PC-3 (cell line): ENCODE measurements around the gene SPATC1L. TPM values are rescaled to one million over a fixed set of nuclear protein-coding genes. Genes with fewer than 3 reads are reported as not detected.

Experiments used
- ATAC-seq: fragments of 200-7000 bp; cut with Tn5 transposase; 2 replicates; pipeline ENCODE4 v1.9.1; 2020; ENCODE audit warnings: mild to moderate bottlenecking, moderate library complexity
- BruUV-seq: library from RNA; stranded (reverse); fragments of 400-500 nt; replicated peaks from 2 replicates; lab custom pipeline; 2021; lab: Mats Ljungman, UMichigan
- CTCF ChIA-PET: fragments of 300-600 bp; sonication (Branson Sonifier 250); formaldehyde crosslinking; loops from one replicate; lab custom pipeline; 2022; ENCODE audit warnings: antibody characterized with exemption; lab: Charles Lee
- POLR2A ChIA-PET: fragments of 300-600 bp; sonication (Branson Sonifier 250); formaldehyde crosslinking; loops from one replicate; lab custom pipeline; 2022; ENCODE audit warnings: antibody characterized with exemption; ENCODE audit not compliant: unreplicated experiment; lab: Charles Lee
- DNase-seq: peaks from one replicate; pipeline ENCODE4 v3.0.0-alpha.2; 2015
- H2AFZ ChIP-seq: fragments of 300-600 bp; sonication (generic); 2 replicates; pipeline ENCODE4 v1.6.0; 2016; ENCODE audit warnings: antibody characterized with exemption, low read length
- H3F3A ChIP-seq: fragments of 300-600 bp; sonication (generic); one replicate; pipeline ENCODE4 v1.6.0; 2017; ENCODE audit warnings: antibody characterized with exemption, low read length, control low read depth, mild to moderate bottlenecking; ENCODE audit not compliant: unreplicated experiment
- H3K27ac ChIP-seq: fragments of 300-600 bp; sonication (generic); 2 replicates; pipeline ENCODE4 v1.5.1; 2016; ENCODE audit warnings: mild to moderate bottlenecking, low read length
- H3K27me3 ChIP-seq: fragments of 300-600 bp; sonication (generic); 2 replicates; pipeline ENCODE4 v1.6.1; 2016; ENCODE audit warnings: low read length, mixed read lengths
- H3K36me3 ChIP-seq: fragments of 300-600 bp; sonication (generic); 2 replicates; pipeline ENCODE4 v1.6.1; 2016; ENCODE audit warnings: low read depth, mixed run types, low read length, mixed read lengths
- H3K4me1 ChIP-seq: fragments of 300-600 bp; sonication (generic); 2 replicates; pipeline ENCODE4 v1.5.1; 2016; ENCODE audit warnings: low read length; ENCODE audit not compliant: insufficient read depth
- H3K4me2 ChIP-seq: fragments of 300-600 bp; sonication (generic); 2 replicates; pipeline ENCODE4 v1.6.0; 2016; ENCODE audit warnings: low read length
- H3K4me3 ChIP-seq: fragments of 300-600 bp; sonication (generic); 2 replicates; pipeline ENCODE4 v1.5.1; 2016; ENCODE audit warnings: mild to moderate bottlenecking, low read length, mixed read lengths
- H3K79me2 ChIP-seq: fragments of 300-600 bp; sonication (generic); 2 replicates; pipeline ENCODE4 v1.6.1; 2017; ENCODE audit warnings: low read length, mixed read lengths
- H3K9ac ChIP-seq: fragments of 300-600 bp; sonication (generic); 2 replicates; pipeline ENCODE4 v1.6.0; 2016; ENCODE audit warnings: mild to moderate bottlenecking, low read length
- H3K9me2 ChIP-seq: fragments of 300-600 bp; sonication (generic); replicated peaks from 2 replicates; pipeline ENCODE4 v1.6.1; 2016; ENCODE audit warnings: mixed run types, low read length, mixed read lengths
- H3K9me3 ChIP-seq: fragments of 300-600 bp; sonication (generic); 2 replicates; pipeline ENCODE4 v1.6.1; 2016; ENCODE audit warnings: low read length, mixed read lengths
- H4K20me1 ChIP-seq: fragments of 300-600 bp; sonication (generic); 2 replicates; pipeline ENCODE4 v1.6.1; 2016; ENCODE audit warnings: low read length, mixed read lengths
- EZH2 ChIP-seq: fragments of 300-600 bp; sonication (generic); IDR thresholded peaks from one replicate; pipeline ENCODE4 v1.6.1; 2017; ENCODE audit warnings: antibody characterized with exemption, mild to moderate bottlenecking, low read length; ENCODE audit not compliant: unreplicated experiment
- EZH2phosphoT487 ChIP-seq: fragments of 300-600 bp; sonication (generic); IDR thresholded peaks from 2 replicates; pipeline ENCODE4 v1.6.1; 2018; ENCODE audit warnings: mild to moderate bottlenecking, antibody characterized with exemption, low read length, borderline replicate concordance
- intact Hi-C: fragments of 100-400 bp; cut with micrococcal nuclease; formaldehyde crosslinking; loops from 2 replicates; pipeline ENCODE4 v1.9.0; 2023
- total RNA-seq: library from RNA; depleted of rRNA; stranded (reverse); fragments of >200 nt; gene quantifications from 2 replicates; pipeline ENCODE4 v1.2.3, GENCODE V29; 2014
- TF ChIP-seq, protein P1 (sequence below): fragments of 300-600 bp; sonication (generic); conservative IDR thresholded peaks from 2 replicates; pipeline ENCODE4 v1.5.1; 2017; ENCODE audit warnings: antibody characterized with exemption, low read depth, mild to moderate bottlenecking, low read length

SPATC1L gene
- total RNA-seq, 1 experiment from 2014 or later, result 41.7 TPM

DNA sequence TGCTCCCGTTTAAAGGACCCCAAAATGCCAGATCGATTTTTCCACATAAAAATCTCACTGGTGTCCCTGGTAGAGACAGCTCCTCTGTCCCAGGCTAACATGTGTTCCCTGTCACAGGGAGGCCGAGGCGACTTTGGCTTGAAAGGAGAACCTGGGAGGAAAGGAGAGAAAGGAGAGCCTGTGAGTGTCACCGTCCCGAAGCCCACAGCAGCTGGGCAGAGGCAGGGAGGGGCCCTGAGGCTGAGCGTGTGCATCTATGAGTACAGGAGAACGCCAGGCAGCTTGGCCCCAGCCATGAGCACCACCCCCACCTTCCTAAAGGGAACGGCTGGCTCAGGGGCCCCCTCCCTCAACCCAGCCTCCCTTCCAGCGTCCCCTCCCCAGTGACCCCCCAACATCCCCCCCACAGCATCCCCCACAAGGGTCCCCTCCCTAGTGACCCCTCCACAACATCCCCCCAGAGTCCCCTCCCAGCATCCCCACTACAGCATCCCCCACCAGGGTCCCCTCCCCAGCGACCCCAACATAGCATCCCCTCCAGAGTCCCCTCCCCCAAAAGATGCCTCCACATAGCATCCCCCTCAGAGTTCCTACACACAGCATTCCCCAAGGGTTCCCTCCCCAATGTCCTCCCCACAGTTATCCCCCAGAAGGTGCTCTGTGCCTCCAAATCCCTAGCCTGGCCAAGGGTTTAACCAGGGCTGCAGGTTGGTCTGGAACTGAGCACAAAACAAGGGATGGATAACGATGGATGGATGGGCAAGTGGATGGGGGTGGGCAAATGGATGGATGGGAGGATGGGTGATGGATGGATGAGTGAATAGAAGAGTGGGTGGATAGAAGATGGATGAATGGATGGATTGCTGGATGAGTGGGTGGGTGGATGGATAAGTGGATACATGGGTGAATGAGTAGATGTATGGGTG, 61.2 kb downstream of the SPATC1L start:
- POLR2A ChIA-PET, result interaction anchor here (0.6 kb wide), 1 partner anchor 558 kb away, joined by 4 read pairs; no protein-coding TSS in a partner anchor
- Histone ChIP-seq H3K79me2 (no peaks in the 10 kb centered on the region), H3K27ac (peak overlapping the region; percentile 64), H3K4me3 (no peak overlapping the region), H3K4me1 (peaks cover 19% of the 10 kb centered on the region), H2AFZ (no peak overlapping the region), H3K9me3 (no peaks in the 10 kb centered on the region), H3K4me2 (no peak overlapping the region), H3F3A (no peaks in the 10 kb centered on the region), H3K27me3 (no peaks in the 10 kb centered on the region), H3K36me3 (peaks cover 58% of the 10 kb centered on the region), H3K9ac (peak overlapping the region; percentile 28; the same call in 1 of the 2 replicates), H3K9me2 (no peaks in the 10 kb centered on the region), H4K20me1 (no peaks in the 10 kb centered on the region)
- no TSS peak for BruUV-seq
- DNase-seq, result no peak
- TF ChIP-seq, protein P1, sequence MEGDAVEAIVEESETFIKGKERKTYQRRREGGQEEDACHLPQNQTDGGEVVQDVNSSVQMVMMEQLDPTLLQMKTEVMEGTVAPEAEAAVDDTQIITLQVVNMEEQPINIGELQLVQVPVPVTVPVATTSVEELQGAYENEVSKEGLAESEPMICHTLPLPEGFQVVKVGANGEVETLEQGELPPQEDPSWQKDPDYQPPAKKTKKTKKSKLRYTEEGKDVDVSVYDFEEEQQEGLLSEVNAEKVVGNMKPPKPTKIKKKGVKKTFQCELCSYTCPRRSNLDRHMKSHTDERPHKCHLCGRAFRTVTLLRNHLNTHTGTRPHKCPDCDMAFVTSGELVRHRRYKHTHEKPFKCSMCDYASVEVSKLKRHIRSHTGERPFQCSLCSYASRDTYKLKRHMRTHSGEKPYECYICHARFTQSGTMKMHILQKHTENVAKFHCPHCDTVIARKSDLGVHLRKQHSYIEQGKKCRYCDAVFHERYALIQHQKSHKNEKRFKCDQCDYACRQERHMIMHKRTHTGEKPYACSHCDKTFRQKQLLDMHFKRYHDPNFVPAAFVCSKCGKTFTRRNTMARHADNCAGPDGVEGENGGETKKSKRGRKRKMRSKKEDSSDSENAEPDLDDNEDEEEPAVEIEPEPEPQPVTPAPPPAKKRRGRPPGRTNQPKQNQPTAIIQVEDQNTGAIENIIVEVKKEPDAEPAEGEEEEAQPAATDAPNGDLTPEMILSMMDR, result no peak
- TF ChIP-seq EZH2phosphoT487, result no peak
- TF ChIP-seq EZH2, result no peak
- intact Hi-C loops, result no loop called here
- CTCF ChIA-PET, result interaction anchor here (1.1 kb wide), 1 partner anchor 153 kb away, joined by 3 read pairs; no protein-coding TSS in a partner anchor
- no peak for ATAC-seq

DNA sequence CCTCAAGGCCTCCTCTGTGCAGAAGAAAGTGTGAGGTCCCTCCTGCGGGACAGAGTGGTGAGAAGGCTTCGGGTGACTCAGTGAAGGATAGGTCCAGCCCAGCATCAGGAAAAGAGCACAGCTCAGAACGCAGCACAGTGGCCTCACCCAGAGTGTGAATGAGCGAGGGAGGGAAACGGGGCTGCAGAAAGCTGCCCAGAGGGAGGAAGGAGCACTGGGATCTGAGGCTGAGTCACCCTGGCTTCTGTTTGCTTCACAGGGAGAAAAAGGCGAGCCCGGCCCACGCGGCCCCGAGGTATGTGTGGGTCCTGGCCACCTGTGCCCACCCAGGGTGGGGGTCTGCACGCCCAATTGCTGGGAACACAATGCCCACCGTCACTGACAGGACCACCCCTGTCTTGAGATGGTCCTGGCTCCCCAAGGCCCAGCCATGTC, 62.0 kb downstream of the SPATC1L start:
- Histone ChIP-seq H3K27ac (peak overlapping the region; percentile 64), H2AFZ (no peak overlapping the region), H3K36me3 (peaks cover 60% of the 10 kb centered on the region), H3F3A (no peaks in the 10 kb centered on the region), H3K9me3 (no peaks in the 10 kb centered on the region), H3K27me3 (no peaks in the 10 kb centered on the region), H3K9ac (peak overlapping the region; percentile 28; the same call in 1 of the 2 replicates), H3K9me2 (no peaks in the 10 kb centered on the region), H3K4me2 (no peak overlapping the region), H3K4me1 (peaks cover 19% of the 10 kb centered on the region), H3K79me2 (no peaks in the 10 kb centered on the region), H3K4me3 (no peak overlapping the region), H4K20me1 (no peaks in the 10 kb centered on the region)
- TF ChIP-seq, protein P1, result no peak
- TF ChIP-seq EZH2, result no peak
- CTCF ChIA-PET, result interaction anchor here (1.1 kb wide), 1 partner anchor 152 kb away, joined by 3 read pairs; no protein-coding TSS in a partner anchor
- DNase-seq, result peak; percentile 77
- POLR2A ChIA-PET, result interaction anchor here (0.6 kb wide), 1 partner anchor 558 kb away, joined by 4 read pairs; no protein-coding TSS in a partner anchor
- no TSS peak for BruUV-seq
- intact Hi-C loops, result no loop called here
- peak; percentile 87 for ATAC-seq
